ENCODE results near the gene TVP23C.
"Not testable (repeated sequence)": the region's sequence is repeated elsewhere in the genome, so short reads cannot be mapped to it uniquely, and the experiment has no call there.

Gene TVP23C

DNA sequence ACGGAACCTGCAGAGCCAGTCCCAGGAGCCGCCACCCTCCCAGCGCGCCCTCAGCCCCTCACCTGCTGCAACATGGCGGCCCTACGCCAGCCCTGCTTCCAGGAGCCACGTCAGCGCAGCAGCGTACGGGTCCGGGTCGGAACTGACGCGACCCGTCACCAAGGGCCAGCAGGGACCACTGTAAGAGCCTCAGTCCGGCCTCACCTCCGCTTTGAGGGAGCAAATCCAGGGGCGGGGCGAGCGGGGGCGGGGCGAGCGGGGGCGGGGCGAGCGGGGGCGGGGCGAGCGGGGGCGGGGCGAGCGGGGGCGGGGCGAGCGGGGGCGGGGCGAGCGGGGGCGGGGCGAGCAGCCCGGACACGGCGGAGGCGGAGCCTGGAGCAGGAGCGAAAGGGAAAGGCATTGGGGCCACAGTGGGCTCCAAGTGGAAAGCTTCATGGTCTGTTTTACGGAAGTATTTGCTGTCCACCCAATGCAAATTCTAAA is at the start of gene TVP23C:
TSS of gene TVP23C (minus strand) at position 109 of the 483 bp plus-strand sequence. CDS start at position 74, 35 bp downstream.
- peak; percentile 81 for DNase-seq

DNA sequence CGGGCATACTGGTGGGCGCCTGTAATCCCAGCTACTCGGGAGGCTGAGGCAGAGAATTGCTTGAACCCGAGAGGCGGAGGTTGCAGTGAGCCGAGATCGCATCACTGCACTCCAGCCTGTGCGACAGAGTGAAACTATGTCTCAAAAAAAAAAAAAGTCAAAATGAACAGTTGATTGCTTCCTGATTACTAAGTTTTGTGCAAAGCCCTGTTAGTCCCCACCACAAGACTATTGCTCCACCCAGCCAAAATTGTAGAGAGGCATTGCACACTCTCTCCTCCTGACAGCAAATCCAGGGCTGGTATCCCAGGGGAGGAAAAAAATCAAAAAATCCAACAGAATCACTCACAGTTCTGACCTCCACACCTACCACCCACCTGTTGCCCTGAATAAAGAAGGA is 29.7 kb upstream of the TVP23C start:
- DNase-seq: not testable (repeated sequence)

- not testable (repeated sequence) for DNase-seq
Observed at GRCh38 chr17:15591986-15592385, 28.7 kb upstream of the TVP23C start.

DNA sequence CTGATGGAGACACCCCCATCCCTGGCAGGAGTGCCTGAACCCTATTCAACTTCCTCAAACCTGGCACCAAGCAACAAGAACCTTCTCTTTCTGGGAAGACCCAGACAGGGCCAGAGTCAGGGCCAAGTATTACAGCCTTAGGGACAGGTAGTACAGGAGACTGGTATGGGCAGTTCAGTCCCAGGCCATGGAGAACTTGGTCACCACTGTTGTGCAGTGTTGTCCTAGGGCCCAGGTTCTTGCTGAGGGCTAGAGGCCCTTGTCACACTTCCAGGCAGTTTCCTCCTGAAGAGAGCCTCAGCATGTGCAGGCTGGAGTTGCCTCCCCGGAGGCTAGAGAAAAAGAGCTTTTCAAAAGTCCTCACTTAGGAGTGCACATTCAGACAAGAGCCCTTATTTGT is 27.6 kb upstream of the TVP23C start:
- DNase-seq: not testable (repeated sequence)

DNA sequence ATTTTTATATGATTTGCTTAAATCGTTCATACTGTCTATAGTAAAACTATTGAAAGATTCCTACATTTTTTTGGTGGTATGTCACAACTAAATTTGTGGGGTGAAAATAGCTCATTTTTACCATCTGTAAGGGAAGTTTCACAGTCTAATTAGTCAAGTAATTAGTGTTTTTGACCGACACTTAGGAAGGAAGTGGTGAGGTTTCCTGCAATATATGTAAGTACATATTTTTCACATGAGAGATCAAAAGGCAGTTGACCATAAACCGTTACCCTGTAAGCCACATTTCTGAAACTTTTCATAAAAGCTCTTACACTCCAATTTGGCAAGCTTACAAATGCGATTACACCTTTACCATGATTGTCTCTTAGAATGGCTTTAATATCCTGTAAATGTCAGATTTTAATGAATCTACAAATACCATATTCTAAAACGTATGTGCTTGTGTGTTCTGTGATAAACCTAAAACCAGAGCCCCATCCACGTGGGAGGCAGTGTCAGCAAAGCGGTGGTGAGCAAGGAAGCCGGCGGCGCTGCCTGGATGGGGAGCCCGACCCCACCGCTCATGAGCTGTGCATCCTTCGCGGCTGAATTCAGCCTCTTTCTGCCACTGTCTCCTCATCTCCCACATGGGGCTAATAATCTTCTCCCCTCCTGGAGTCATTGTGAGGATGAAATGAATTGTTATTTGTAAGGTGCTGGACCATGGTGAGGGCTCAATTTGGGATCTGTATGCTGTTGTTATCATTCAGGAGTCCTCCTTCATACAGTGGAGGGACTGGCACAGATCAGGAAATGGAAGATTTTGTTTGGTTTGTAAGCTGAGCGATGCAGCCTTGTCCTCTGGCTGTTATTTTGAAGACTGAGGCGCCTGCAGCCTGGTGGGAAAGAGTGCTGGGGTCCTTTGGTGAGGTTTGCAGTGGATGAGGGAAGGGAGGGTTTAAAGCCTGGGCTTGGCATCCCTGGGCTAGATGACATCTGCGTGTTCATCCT is 26.6 kb upstream of the TVP23C start:
- not testable (repeated sequence) for DNase-seq

- DNase-seq: not testable (repeated sequence)
Observed at GRCh38 chr17:15588017-15588416, 24.7 kb upstream of the TVP23C start.

DNA sequence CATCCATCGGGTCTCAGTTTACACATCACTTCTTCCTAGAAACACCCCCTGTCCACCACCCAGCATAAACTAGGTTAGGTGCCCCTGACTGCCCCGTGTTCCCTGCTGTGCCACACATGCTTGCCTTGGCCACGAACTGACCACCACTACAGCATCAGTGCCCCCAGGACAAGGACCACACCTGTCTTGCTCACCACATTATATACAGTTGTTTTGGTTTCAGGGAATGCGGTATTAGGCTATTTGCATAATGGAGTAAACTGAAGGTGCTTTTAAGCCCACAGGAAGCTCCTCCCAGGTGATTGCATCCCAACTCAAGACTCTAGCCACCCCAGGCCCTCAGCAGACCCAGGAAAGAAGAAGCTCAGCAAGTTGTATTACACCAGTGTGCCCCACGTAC is 20.0 kb upstream of the TVP23C start:
- not testable (repeated sequence) for DNase-seq

- not testable (repeated sequence) for DNase-seq
Observed at GRCh38 chr17:15581462-15581861, 18.2 kb upstream of the TVP23C start.

DNA sequence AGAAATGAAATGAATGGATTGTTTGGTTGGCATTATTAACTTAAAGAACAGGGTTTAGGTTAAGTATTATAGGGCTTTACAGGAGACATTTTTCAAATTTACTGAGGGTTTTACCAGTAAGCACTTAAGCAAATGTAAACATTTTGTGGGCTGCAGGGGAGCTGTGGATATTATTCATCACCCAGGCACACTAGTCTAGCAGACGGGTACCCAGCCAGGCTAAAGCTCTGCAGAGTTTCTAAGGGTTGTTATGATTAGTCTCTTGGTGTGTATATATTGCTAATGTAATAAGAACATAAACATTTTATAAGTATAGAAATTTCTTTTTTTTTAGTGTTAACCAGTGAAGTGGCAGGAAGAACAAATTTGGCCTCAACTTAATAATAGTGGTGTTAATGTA is 13.6 kb upstream of the TVP23C start:
- not testable (repeated sequence) for DNase-seq

- not testable (repeated sequence) for DNase-seq
Observed at GRCh38 chr17:15574660-15575059, 11.4 kb upstream of the TVP23C start.

DNA sequence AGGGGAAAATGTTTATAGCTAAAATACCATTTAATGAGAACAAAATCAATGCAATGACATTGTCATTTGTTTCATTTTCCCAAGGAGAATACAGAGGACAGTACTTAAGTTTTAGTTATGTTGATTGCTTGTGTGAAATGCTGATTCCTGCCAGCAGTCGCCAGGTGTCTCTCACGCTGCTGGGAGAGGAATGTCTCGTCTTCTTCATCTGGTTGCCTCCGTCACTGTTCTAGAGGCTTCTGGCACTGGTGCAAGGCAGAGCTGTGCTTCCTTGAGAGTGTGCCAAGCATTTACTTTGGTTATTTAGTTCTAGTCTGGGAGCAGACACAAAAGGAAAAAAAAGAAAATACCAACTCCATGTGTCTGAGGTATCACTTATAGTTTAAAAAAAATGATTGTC is 10.6 kb upstream of the TVP23C start:
- not testable (repeated sequence) for DNase-seq

- DNase-seq: not testable (repeated sequence)
Observed at GRCh38 chr17:15562613-15563374, 489 bp downstream of the TVP23C start.

DNA sequence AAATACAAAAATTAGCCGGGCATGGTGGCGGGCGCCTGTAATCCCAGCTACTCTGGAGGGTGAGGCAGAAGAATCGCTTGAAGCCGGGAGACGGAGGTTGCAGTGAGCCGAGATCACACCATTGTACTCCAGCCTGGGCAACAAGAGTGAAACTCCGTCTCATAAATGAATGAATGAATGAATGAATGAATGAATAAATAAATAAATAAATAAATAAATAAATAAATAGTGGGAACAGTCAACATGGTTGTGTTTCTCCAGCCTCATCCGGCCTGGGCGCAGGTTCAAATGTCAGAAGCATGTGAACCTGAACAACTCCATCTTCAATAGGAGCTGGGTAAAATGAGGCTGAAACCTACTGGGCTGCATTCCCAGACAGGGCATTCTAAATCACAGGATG is 1.8 kb downstream of the TVP23C start:
- not testable (repeated sequence) for DNase-seq

- not testable (repeated sequence) for DNase-seq
Observed at GRCh38 chr17:15558403-15559105, 4.7 kb downstream of the TVP23C start.

GRCh38 chr17:15557334-15557832 is 5.9 kb downstream of the TVP23C start:
- not testable (repeated sequence) for DNase-seq

DNA sequence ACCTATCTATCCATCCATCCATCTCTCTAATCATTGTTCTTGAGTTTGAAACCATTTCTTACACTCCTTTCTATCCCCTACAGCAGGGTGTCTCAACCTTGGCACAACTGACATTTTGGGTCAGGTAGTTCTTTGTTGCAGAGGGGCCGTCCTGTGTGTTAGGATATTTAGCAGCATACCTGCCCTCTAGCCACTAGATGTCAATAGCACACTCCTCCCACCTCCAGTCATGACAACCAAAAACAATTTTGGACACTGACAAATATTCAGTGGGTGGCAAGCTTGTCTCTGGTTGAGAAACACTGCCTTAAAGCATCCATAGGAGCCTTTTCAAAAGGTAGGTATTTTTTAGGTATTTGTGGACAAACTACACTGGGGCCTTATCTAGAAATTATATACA is 10.4 kb downstream of the TVP23C start:
- not testable (repeated sequence) for DNase-seq

GRCh38 chr17:15549552-15549951 is 13.7 kb downstream of the TVP23C start:
- DNase-seq: not testable (repeated sequence)

DNA sequence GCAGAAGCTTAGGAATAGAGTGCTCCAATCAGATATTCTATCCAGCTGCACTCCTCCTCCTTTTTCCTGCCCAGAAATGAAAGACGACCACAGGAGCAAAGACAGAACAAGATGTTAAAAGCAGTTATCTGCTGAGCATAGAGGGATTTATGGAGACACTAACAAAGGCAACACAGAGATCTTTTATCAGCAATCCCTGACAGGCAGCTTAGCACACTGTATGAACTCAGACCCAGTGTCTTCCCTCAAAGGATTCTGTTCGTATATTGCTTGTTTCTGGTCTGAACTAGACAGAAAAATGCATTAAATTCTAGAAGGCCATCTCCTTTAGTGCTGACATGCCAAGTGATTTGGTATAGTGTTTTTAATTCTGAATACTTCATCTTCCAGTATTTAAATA is 16.7 kb downstream of the TVP23C start:
- not testable (repeated sequence) for DNase-seq

- not testable (repeated sequence) for DNase-seq
Observed at GRCh38 chr17:15540371-15541219, 22.7 kb downstream of the TVP23C start.

DNA sequence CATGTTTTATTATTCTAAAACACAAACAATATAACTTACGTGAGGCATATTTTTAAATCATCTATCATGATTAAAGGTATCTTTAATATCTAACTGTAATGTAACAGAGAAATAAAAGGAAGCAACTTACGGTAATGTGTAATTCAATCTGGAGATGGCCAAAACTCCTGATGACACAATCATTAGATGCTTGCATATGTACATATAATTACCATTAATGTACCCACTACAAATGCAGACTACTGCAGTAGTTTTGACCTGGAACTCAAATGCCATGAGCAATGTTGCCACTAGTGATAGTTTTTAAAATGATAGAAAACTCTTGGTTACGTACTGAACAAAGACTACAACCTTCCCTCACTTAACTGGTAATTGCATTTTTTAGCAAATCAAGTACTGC is 30.2 kb downstream of the TVP23C start:
- not testable (repeated sequence) for DNase-seq

Measured in DMS53 (cell line).